ENCODE measurements around the gene DACT3.
A peak's percentile ranks its signal among the peaks of the same experiment; 100 is the strongest.

Gene DACT3

GRCh38 chr19:46661020-46661731, at the start of gene DACT3:
DACT3 (minus strand) TSS chr19:46661182; CDS start chr19:46661064, 118 bp downstream.
- H3K4me1 ChIP-seq (ENCODE audit: insufficient read depth, low read length), result peaks cover 21% of the 10 kb centered on the region
- H3K9ac ChIP-seq (ENCODE audit: low read length), result peak within 1 kb of the TSS; percentile 94
- peak within 1 kb of the TSS; percentile 88 to 100 for H3K4me3 ChIP-seq (ENCODE audit: low read depth in 1 of 2, low read length in 2 of 2)
- peak within 1 kb of the TSS; percentile 92 for H3K27ac ChIP-seq (ENCODE audit: low read depth, low read length)
- peaks cover 6% of the 10 kb centered on the region for H3K36me3 ChIP-seq (ENCODE audit: insufficient read depth, low read length)
- H3K9me3 ChIP-seq (ENCODE audit: low read length), result no peaks in the 10 kb centered on the region
- peaks cover 0 to 8% of the 10 kb centered on the region in 2 donors for H3K27me3 ChIP-seq (ENCODE audit: control insufficient read depth in 1 of 2, insufficient read depth in 2 of 2, low read length in 2 of 2)

GRCh38 chr19:46710687-46711086, 49.7 kb upstream of the DACT3 start:
- Histone ChIP-seq H3K9ac (ENCODE audit: low read length) (no peak overlapping the region), H3K4me3 (ENCODE audit: low read depth in 1 of 2, low read length in 2 of 2) (no peak overlapping the region), H3K27ac (ENCODE audit: low read depth, low read length) (no peak overlapping the region), H3K27me3 (ENCODE audit: control insufficient read depth in 1 of 2, insufficient read depth in 2 of 2, low read length in 2 of 2) (no peaks in the 10 kb centered on the region), H3K36me3 (ENCODE audit: insufficient read depth, low read length) (peaks cover 6% of the 10 kb centered on the region), H3K4me1 (ENCODE audit: insufficient read depth, low read length) (peaks cover 11% of the 10 kb centered on the region), H3K9me3 (ENCODE audit: low read length) (no peaks in the 10 kb centered on the region)

GRCh38 chr19:46704379-46705076, 43.5 kb upstream of the DACT3 start:
- Histone ChIP-seq H3K27ac (ENCODE audit: low read depth, low read length) (no peak overlapping the region), H3K9me3 (ENCODE audit: low read length) (no peaks in the 10 kb centered on the region), H3K27me3 (ENCODE audit: control insufficient read depth in 1 of 2, insufficient read depth in 2 of 2, low read length in 2 of 2) (no peaks in the 10 kb centered on the region), H3K9ac (ENCODE audit: low read length) (no peak overlapping the region), H3K36me3 (ENCODE audit: insufficient read depth, low read length) (peaks cover 36% of the 10 kb centered on the region), H3K4me1 (ENCODE audit: insufficient read depth, low read length) (no peaks in the 10 kb centered on the region), H3K4me3 (ENCODE audit: low read depth in 1 of 2, low read length in 2 of 2) (no peak overlapping the region)

- Histone ChIP-seq H3K4me1 (ENCODE audit: insufficient read depth, low read length) (peaks cover 6% of the 10 kb centered on the region), H3K27me3 (ENCODE audit: control insufficient read depth in 1 of 2, insufficient read depth in 2 of 2, low read length in 2 of 2) (no peaks in the 10 kb centered on the region), H3K9ac (ENCODE audit: low read length) (no peak overlapping the region), H3K27ac (ENCODE audit: low read depth, low read length) (no peak overlapping the region), H3K36me3 (ENCODE audit: insufficient read depth, low read length) (peaks cover 47% of the 10 kb centered on the region), H3K9me3 (ENCODE audit: low read length) (no peaks in the 10 kb centered on the region), H3K4me3 (ENCODE audit: low read depth in 1 of 2, low read length in 2 of 2) (no peak overlapping the region)
These were observed 39.7 kb upstream of the DACT3 start for GRCh38 chr19:46700704-46701103.

GRCh38 chr19:46698395-46699321, 37.7 kb upstream of the DACT3 start:
- Histone ChIP-seq H3K27me3 (ENCODE audit: control insufficient read depth in 1 of 2, insufficient read depth in 2 of 2, low read length in 2 of 2) (no peaks in the 10 kb centered on the region), H3K27ac (ENCODE audit: low read depth, low read length) (no peak overlapping the region), H3K9me3 (ENCODE audit: low read length) (no peaks in the 10 kb centered on the region), H3K9ac (ENCODE audit: low read length) (no peak overlapping the region), H3K4me1 (ENCODE audit: insufficient read depth, low read length) (peaks cover 6% of the 10 kb centered on the region), H3K36me3 (ENCODE audit: insufficient read depth, low read length) (peaks cover 53% of the 10 kb centered on the region), H3K4me3 (ENCODE audit: low read depth in 1 of 2, low read length in 2 of 2) (no peak overlapping the region)

GRCh38 chr19:46697204-46697960, 36.4 kb upstream of the DACT3 start:
- Histone ChIP-seq H3K27me3 (ENCODE audit: control insufficient read depth in 1 of 2, insufficient read depth in 2 of 2, low read length in 2 of 2) (no peaks in the 10 kb centered on the region), H3K9ac (ENCODE audit: low read length) (no peak overlapping the region), H3K9me3 (ENCODE audit: low read length) (no peaks in the 10 kb centered on the region), H3K36me3 (ENCODE audit: insufficient read depth, low read length) (peaks cover 64% of the 10 kb centered on the region), H3K4me1 (ENCODE audit: insufficient read depth, low read length) (peaks cover 6% of the 10 kb centered on the region), H3K4me3 (ENCODE audit: low read depth in 1 of 2, low read length in 2 of 2) (peak overlapping the region in 1 of 2 donors; percentile 17), H3K27ac (ENCODE audit: low read depth, low read length) (no peak overlapping the region)

GRCh38 chr19:46696866-46697203, 35.9 kb upstream of the DACT3 start:
- Histone ChIP-seq H3K9me3 (ENCODE audit: low read length) (no peaks in the 10 kb centered on the region), H3K4me3 (ENCODE audit: low read depth in 1 of 2, low read length in 2 of 2) (no peak overlapping the region), H3K27me3 (ENCODE audit: control insufficient read depth in 1 of 2, insufficient read depth in 2 of 2, low read length in 2 of 2) (no peaks in the 10 kb centered on the region), H3K27ac (ENCODE audit: low read depth, low read length) (no peak overlapping the region), H3K4me1 (ENCODE audit: insufficient read depth, low read length) (peaks cover 6% of the 10 kb centered on the region), H3K9ac (ENCODE audit: low read length) (no peak overlapping the region), H3K36me3 (ENCODE audit: insufficient read depth, low read length) (peaks cover 64% of the 10 kb centered on the region)

- H3K4me1 ChIP-seq (ENCODE audit: insufficient read depth, low read length), result peaks cover 6% of the 10 kb centered on the region
- H3K27ac ChIP-seq (ENCODE audit: low read depth, low read length), result no peak overlapping the region
- no peaks in the 10 kb centered on the region for H3K9me3 ChIP-seq (ENCODE audit: low read length)
- H3K4me3 ChIP-seq (ENCODE audit: low read depth in 1 of 2, low read length in 2 of 2), result no peak overlapping the region
- H3K27me3 ChIP-seq (ENCODE audit: control insufficient read depth in 1 of 2, insufficient read depth in 2 of 2, low read length in 2 of 2), result no peaks in the 10 kb centered on the region
- peaks cover 64% of the 10 kb centered on the region for H3K36me3 ChIP-seq (ENCODE audit: insufficient read depth, low read length)
- H3K9ac ChIP-seq (ENCODE audit: low read length), result no peak overlapping the region
These were observed 35.1 kb upstream of the DACT3 start for GRCh38 chr19:46696052-46696451.

- H3K36me3 ChIP-seq (ENCODE audit: insufficient read depth, low read length), result peaks cover 71% of the 10 kb centered on the region
- H3K9me3 ChIP-seq (ENCODE audit: low read length), result no peaks in the 10 kb centered on the region
- H3K27ac ChIP-seq (ENCODE audit: low read depth, low read length), result no peak overlapping the region
- peaks cover 6% of the 10 kb centered on the region for H3K4me1 ChIP-seq (ENCODE audit: insufficient read depth, low read length)
- H3K4me3 ChIP-seq (ENCODE audit: low read depth in 1 of 2, low read length in 2 of 2), result no peak overlapping the region
- no peak overlapping the region for H3K9ac ChIP-seq (ENCODE audit: low read length)
- no peaks in the 10 kb centered on the region for H3K27me3 ChIP-seq (ENCODE audit: control insufficient read depth in 1 of 2, insufficient read depth in 2 of 2, low read length in 2 of 2)
These were observed 32.8 kb upstream of the DACT3 start for GRCh38 chr19:46693760-46694159.

- Histone ChIP-seq H3K9ac (ENCODE audit: low read length) (no peak overlapping the region), H3K27ac (ENCODE audit: low read depth, low read length) (no peak overlapping the region), H3K4me3 (ENCODE audit: low read depth in 1 of 2, low read length in 2 of 2) (no peak overlapping the region), H3K27me3 (ENCODE audit: control insufficient read depth in 1 of 2, insufficient read depth in 2 of 2, low read length in 2 of 2) (no peaks in the 10 kb centered on the region), H3K36me3 (ENCODE audit: insufficient read depth, low read length) (peaks cover 66% of the 10 kb centered on the region), H3K9me3 (ENCODE audit: low read length) (no peaks in the 10 kb centered on the region), H3K4me1 (ENCODE audit: insufficient read depth, low read length) (peaks cover 6% of the 10 kb centered on the region)
These were observed 32.1 kb upstream of the DACT3 start for GRCh38 chr19:46692918-46693722.
